Ascending aorta (tissue), 2 donors: ENCODE results near the gene NRXN2. TPM values are rescaled to one million over a fixed set of nuclear protein-coding genes. Genes with fewer than 3 reads are reported as not detected.

Experiments
- DNase-seq, 2 donors: peaks; one replicate each; pipeline ENCODE4 v3.0.0-alpha.2; 2019; ENCODE audit warnings: low spot score in 2 of 2
- H3K27ac ChIP-seq, 2 donors: fragments of 200-600 bp; sonication (generic); one replicate each; pipeline ENCODE4 v1.5.1; 2016 to 2017; ENCODE audit warnings: mild to moderate bottlenecking in 1 of 2
- H3K27me3 ChIP-seq: fragments of 200-600 bp; sonication (generic); one replicate; pipeline ENCODE4 v1.5.1; 2017
- H3K36me3 ChIP-seq, 2 donors: fragments of 200-600 bp; sonication (generic); one replicate each; pipeline ENCODE4 v1.5.1; 2016
- H3K4me1 ChIP-seq, 2 donors: fragments of 200-600 bp; sonication (generic); one replicate each; pipeline ENCODE4 v1.5.1; 2016 to 2017; ENCODE audit warnings: mild to moderate bottlenecking in 1 of 2
- H3K4me3 ChIP-seq, 2 donors: fragments of 200-600 bp; sonication (generic); one replicate each; pipeline ENCODE4 v1.5.1; 2016 to 2017; ENCODE audit warnings: mild to moderate bottlenecking in 1 of 2
- H3K9me3 ChIP-seq, 2 donors: fragments of 200-600 bp; sonication (generic); one replicate each; pipeline ENCODE4 v1.5.1; 2016
- intact Hi-C: fragments of 100-400 bp; cut with DNase I; formaldehyde crosslinking; loops from one replicate; pipeline ENCODE4 v1.15.1; 2023
- total RNA-seq: library from RNA; depleted of rRNA; stranded (reverse); fragments of >200 nt; gene quantifications from one replicate; pipeline ENCODE4 v1.1.0, GENCODE V29; 2016
- TF ChIP-seq, protein P1 (sequence below), 3 experiments: fragments of 200-600 bp in 2 of 3; fragments of 450-650 bp in 1 of 3; sonication (generic) in 2 of 3; IDR thresholded peaks; one replicate each; pipeline ENCODE4 v1.5.1; 2016 to 2019; ENCODE audit warnings: antibody characterized with exemption in 3 of 3, mild to moderate bottlenecking in 1 of 3, moderate library complexity in 1 of 3

The NRXN2 gene
- total RNA-seq, 1 donor from 2014 or later: 26.0 TPM

DNA sequence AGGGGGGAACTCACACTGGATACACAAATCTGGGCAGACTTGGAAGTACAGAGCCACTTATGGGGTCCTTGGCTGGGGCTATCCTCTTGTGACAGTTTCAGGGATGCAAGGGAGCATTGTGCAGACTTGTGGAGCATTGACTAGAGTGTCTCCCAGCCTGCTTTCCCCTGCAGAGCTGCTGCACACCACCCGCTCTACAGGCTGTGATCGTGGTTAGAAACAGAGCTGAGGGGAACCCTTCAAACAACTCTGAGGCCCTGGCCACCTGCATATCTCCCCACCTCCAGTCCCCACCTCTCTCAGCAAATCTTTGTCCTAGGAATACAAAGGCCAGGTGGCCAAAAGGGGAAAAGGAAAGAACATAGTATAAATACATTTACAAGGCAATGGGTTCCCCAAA lies 64.7 kb downstream of the NRXN2 start:
- Histone ChIP-seq H3K27me3 (no peaks in the 10 kb centered on the region), H3K9me3 (no peaks in the 10 kb centered on the region), H3K4me3 (no peak overlapping the region), H3K27ac (no peak overlapping the region), H3K36me3 (no peaks in the 10 kb centered on the region), H3K4me1 (peaks cover 11 to 18% of the 10 kb centered on the region in 2 donors)
- intact Hi-C loops: no loop called here
- TF ChIP-seq, protein P1, sequence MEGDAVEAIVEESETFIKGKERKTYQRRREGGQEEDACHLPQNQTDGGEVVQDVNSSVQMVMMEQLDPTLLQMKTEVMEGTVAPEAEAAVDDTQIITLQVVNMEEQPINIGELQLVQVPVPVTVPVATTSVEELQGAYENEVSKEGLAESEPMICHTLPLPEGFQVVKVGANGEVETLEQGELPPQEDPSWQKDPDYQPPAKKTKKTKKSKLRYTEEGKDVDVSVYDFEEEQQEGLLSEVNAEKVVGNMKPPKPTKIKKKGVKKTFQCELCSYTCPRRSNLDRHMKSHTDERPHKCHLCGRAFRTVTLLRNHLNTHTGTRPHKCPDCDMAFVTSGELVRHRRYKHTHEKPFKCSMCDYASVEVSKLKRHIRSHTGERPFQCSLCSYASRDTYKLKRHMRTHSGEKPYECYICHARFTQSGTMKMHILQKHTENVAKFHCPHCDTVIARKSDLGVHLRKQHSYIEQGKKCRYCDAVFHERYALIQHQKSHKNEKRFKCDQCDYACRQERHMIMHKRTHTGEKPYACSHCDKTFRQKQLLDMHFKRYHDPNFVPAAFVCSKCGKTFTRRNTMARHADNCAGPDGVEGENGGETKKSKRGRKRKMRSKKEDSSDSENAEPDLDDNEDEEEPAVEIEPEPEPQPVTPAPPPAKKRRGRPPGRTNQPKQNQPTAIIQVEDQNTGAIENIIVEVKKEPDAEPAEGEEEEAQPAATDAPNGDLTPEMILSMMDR (IDR thresholded peaks at IDR 0.05): no peak
- no peak for DNase-seq

DNA sequence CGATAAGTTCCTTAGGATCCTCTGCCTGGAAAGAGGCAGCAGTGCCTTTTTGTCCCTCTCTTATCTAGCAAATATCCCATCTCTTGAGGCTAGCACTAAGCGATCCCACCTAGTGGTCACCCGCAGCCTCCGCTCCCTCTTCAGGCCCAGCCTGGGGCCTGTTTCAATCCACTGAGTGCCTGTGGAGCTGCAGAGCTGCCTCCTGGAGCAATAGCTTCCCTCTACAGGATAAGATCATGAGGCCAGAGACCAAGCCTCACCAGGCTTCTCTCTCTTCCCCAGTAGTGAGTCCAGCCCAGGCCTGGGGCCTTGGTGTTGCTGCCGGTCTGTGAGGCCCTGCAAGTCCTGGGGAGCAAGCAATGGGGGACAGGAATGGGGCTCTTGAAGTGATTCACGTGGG lies 66.1 kb downstream of the NRXN2 start:
- Histone ChIP-seq H3K4me1 (peaks cover 11 to 15% of the 10 kb centered on the region in 2 donors), H3K9me3 (no peaks in the 10 kb centered on the region), H3K4me3 (no peak overlapping the region), H3K27me3 (no peaks in the 10 kb centered on the region), H3K36me3 (no peaks in the 10 kb centered on the region), H3K27ac (no peak overlapping the region)
- intact Hi-C loops: no loop called here
- TF ChIP-seq, protein P1 (IDR thresholded peaks at IDR 0.05): no peak
- peak in 1 of 2 donors; percentile 59 for DNase-seq

DNA sequence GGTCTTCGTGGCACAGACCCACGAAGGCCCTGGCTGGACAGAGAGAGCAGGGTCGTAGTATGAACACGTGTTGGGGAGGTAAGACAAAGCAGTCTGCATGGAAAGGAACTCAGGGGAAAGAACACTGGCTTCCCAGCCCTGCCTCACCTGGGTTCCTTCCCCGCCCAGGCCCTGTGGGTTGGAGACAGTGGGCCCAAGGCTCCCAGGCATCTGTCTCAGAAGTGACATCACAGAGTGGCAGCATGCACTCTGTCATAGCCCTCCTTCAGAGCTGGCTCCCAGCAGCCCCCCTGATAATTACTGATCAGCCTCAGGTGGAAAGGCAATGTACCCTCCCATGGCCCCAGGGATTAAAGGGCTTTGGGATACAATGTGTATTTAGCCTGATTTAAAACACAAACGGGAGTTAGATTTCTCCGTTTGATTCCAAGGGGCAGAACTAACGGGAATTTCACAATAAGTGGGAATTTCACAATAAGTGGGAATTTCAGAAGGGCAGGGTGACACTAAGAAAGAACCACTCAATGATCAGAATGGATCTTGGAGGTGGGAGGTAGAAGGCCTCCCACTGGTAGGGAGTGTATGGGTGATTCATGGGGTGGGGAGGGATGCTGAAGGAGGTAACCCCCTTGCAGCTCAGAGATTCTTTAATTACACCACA lies 66.9 kb downstream of the NRXN2 start:
- peaks cover 11% of the 10 kb centered on the region in 2 donors for H3K4me1 ChIP-seq
- intact Hi-C loops: no loop called here
- no peak overlapping the region for H3K4me3 ChIP-seq
- TF ChIP-seq, protein P1 (IDR thresholded peaks at IDR 0.05): no peak
- no peak for DNase-seq
- no peaks in the 10 kb centered on the region for H3K9me3 ChIP-seq
- no peak overlapping the region for H3K27ac ChIP-seq
- peaks cover 0 to under 1% of the 10 kb centered on the region in 2 donors for H3K36me3 ChIP-seq
- H3K27me3 ChIP-seq: no peaks in the 10 kb centered on the region

DNA sequence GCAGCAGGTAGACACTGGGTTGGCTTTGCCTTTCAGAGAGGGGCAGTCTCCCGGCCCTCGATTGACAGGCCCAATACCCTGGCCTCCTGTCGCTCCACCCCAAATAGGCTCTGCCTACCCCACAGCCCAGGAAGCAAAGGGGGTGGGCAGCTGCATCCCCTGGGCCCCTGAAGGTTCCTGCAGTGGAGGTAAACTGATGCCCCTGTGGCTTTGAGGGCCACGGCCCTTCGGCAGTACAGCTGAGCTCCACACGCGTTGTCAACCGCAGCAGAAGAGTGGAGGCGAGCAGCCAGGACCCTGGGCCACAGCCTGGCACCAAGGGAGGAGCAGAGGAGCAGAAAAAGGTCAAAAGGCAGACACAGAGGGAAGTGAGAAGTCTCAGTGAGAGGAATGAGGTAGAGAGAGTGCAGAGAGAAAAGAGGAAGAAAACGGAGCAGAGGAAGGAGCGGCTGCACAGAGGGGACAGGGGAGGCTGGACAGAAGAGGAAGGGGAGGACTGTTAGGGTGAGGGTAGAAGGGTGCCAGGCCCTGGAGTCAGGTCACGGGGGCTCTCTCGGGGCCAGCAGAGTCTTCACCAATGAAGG lies 67.9 kb downstream of the NRXN2 start:
- Histone ChIP-seq H3K27ac (peak overlapping the region in 1 of 2 donors; percentile 27), H3K4me1 (peaks cover 8 to 10% of the 10 kb centered on the region in 2 donors)
- intact Hi-C loops: loop anchor here (5.0 kb wide), 2 partner anchors 32 to 298 kb away; partner anchors contain the start of gene RPS6KA4

DNA sequence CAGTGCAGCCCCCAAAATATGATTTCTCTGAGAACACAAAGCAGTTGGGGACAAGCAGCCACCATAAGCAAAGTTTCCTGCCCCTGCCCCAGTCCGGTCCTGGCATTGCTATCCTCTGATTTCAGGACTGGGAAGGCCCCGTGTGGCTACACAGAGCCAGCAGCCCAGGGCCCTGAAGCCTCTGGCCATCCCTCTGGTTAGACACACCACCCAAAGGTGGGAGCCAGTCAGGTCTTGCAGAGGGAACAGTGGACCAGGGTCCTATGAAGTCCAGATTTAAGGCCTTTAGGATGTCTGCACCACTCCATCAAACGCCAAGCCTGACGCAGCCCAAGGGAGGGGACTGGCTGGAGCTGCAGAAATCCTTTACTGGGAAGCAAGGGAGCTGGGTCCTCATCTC lies 68.6 kb downstream of the NRXN2 start:
- peaks cover 4 to 6% of the 10 kb centered on the region in 2 donors for H3K4me1 ChIP-seq
- TF ChIP-seq, protein P1 (IDR thresholded peaks at IDR 0.05): no peak
- intact Hi-C loops: loop anchor here (5.0 kb wide), 2 partner anchors 33 to 297 kb away; partner anchors contain the start of gene RPS6KA4
- H3K27me3 ChIP-seq: no peaks in the 10 kb centered on the region
- no peak overlapping the region for H3K27ac ChIP-seq
- H3K36me3 ChIP-seq: peaks cover 0 to 10% of the 10 kb centered on the region in 2 donors
- no peak overlapping the region for H3K4me3 ChIP-seq
- peak in 1 of 2 donors; percentile 60 for DNase-seq
- H3K9me3 ChIP-seq: no peaks in the 10 kb centered on the region

More for the DNA sequence above, 67.9 kb downstream of the NRXN2 start:
- peaks cover 0 to 10% of the 10 kb centered on the region in 2 donors for H3K36me3 ChIP-seq
- no peak for DNase-seq
- no peaks in the 10 kb centered on the region for H3K27me3 ChIP-seq
- H3K4me3 ChIP-seq: no peak overlapping the region
- H3K9me3 ChIP-seq: no peaks in the 10 kb centered on the region
- TF ChIP-seq, protein P1 (IDR thresholded peaks at IDR 0.05): no peak
